SK-N-SH (cell line): ENCODE data around the gene MT1M. TPM values are rescaled to one million over a fixed set of nuclear protein-coding genes. Genes with fewer than 3 reads are reported as not detected.

Source experiments
- CTCF ChIA-PET: fragments of 300-600, 350-600 bp; formaldehyde crosslinking; extraction: SDS; loops from one replicate; lab custom pipeline; 2021; lab: Yijun Ruan, JAX
- POLR2A ChIA-PET: fragments of 350-600 bp; sonication (Branson Sonifier 250); formaldehyde crosslinking; extraction: SDS; loops from one replicate; lab custom pipeline; 2020; ENCODE audit warnings: antibody characterized with exemption, inconsistent platforms; lab: Yijun Ruan, JAX
- DNase-seq: peaks from one replicate; pipeline ENCODE4 v3.0.0; 2012
- H2AFZ ChIP-seq: fragments of 200-600 bp; sonication (generic); 2 replicates; pipeline ENCODE4 v1.8.1; 2016; ENCODE audit warnings: antibody characterized with exemption, mild to moderate bottlenecking, low read depth
- H3F3A ChIP-seq: fragments of 200-600 bp; sonication (generic); replicated peaks from 2 replicates; pipeline ENCODE3; 2016; ENCODE audit warnings: antibody characterized with exemption, mild to moderate bottlenecking; ENCODE audit not compliant: insufficient read depth
- H3K27ac ChIP-seq, 2 experiments: fragments of 200-500 bp in 1 of 2; fragments of 200-600 bp in 1 of 2; sonication (Bioruptor generic) in 1 of 2; sonication (generic), shearing (Covaris generic) in 1 of 2; 2 replicates each; pipeline versions ENCODE4 v1.5.1 to v1.6.1; 2014 to 2016; ENCODE audit warnings: low read depth in 2 of 2, inconsistent platforms in 1 of 2, low read length in 1 of 2, mild to moderate bottlenecking in 1 of 2, mixed read lengths in 1 of 2
- H3K27me3 ChIP-seq: fragments of 200-600 bp; sonication (generic), shearing (Covaris generic); 2 replicates; pipeline ENCODE4 v1.6.1; 2016; ENCODE audit warnings: mixed run types; ENCODE audit not compliant: insufficient read depth
- H3K36me3 ChIP-seq, 2 experiments: fragments of 200-500 bp in 1 of 2; fragments of 200-600 bp in 1 of 2; sonication (Bioruptor generic) in 1 of 2; sonication (generic) in 1 of 2; replicated peaks in 1 of 2; 2 replicates each; pipeline versions ENCODE3 to v1.5.1; 2014 to 2016; ENCODE audit warnings: low read length in 1 of 2, mild to moderate bottlenecking in 1 of 2; ENCODE audit not compliant: insufficient read depth in 2 of 2, control insufficient read depth in 1 of 2
- H3K4me1 ChIP-seq, 2 experiments: fragments of 200-500 bp in 1 of 2; fragments of 200-600 bp in 1 of 2; sonication (Bioruptor generic) in 1 of 2; sonication (generic), shearing (Covaris generic) in 1 of 2; 2 replicates each; pipeline versions ENCODE4 v1.5.1 to v1.6.1; 2014 to 2016; ENCODE audit warnings: low read depth in 1 of 2, low read length in 1 of 2, mixed run types in 1 of 2; ENCODE audit not compliant: insufficient read depth in 2 of 2, control insufficient read depth in 1 of 2
- H3K4me2 ChIP-seq: fragments of 200-600 bp; sonication (generic), shearing (Covaris generic); 2 replicates; pipeline ENCODE4 v1.6.1; 2017; ENCODE audit warnings: mixed run types
- H3K4me3 ChIP-seq, 2 experiments: fragments of 200-500 bp in 1 of 2; fragments of 200-600 bp in 1 of 2; sonication (Bioruptor generic) in 1 of 2; sonication (generic), shearing (Covaris generic) in 1 of 2; 2 replicates each; pipeline versions ENCODE4 v1.5.1 to v1.8.1; 2014 to 2016; ENCODE audit warnings: low read depth in 2 of 2, inconsistent platforms in 1 of 2, low read length in 1 of 2, mild to moderate bottlenecking in 1 of 2, mixed read lengths in 1 of 2, moderate library complexity in 1 of 2
- H3K79me2 ChIP-seq: fragments of 200-600 bp; sonication (generic); 2 replicates; pipeline ENCODE4 v1.8.1; 2017; ENCODE audit warnings: mild to moderate bottlenecking; ENCODE audit not compliant: insufficient read depth
- H3K9ac ChIP-seq: fragments of 200-600 bp; sonication (generic); 2 replicates; pipeline ENCODE4 v1.6.1; 2017; ENCODE audit warnings: mixed run types
- H3K9me2 ChIP-seq: fragments of 200-600 bp; sonication (generic); 2 replicates; pipeline ENCODE4 v1.6.1; 2017; ENCODE audit warnings: mixed run types
- H3K9me3 ChIP-seq: fragments of 200-600 bp; sonication (generic); 2 replicates; pipeline ENCODE4 v1.6.1; 2017; ENCODE audit warnings: mixed run types, mild to moderate bottlenecking, moderate library complexity
- H4K20me1 ChIP-seq: fragments of 200-600 bp; sonication (generic); 2 replicates; pipeline ENCODE4 v1.6.1; 2017; ENCODE audit warnings: mild to moderate bottlenecking, mixed run types; ENCODE audit not compliant: insufficient read depth
- GATA2 ChIP-seq: sonication (generic); formaldehyde crosslinking; IDR thresholded peaks from 2 replicates; pipeline ENCODE4 v1.5.0; 2020; ENCODE audit warnings: mild to moderate bottlenecking, missing genetic modification reagents
- NRF1 ChIP-seq: IDR thresholded peaks from 2 replicates; pipeline ENCODE4 v1.6.1; 2012; ENCODE audit warnings: low read depth, mild to moderate bottlenecking, low read length
- POLR2AphosphoS5 ChIP-seq: IDR thresholded peaks from 2 replicates; pipeline ENCODE4 v1.6.1; 2012; ENCODE audit warnings: low read depth, low read length
- RFX5 ChIP-seq: IDR thresholded peaks from 2 replicates; pipeline ENCODE4 v1.6.1; 2012; ENCODE audit warnings: mild to moderate bottlenecking, improper control_type of control experiment, low read length
- SMC3 ChIP-seq: IDR thresholded peaks from 2 replicates; pipeline ENCODE4 v1.6.1; 2012; ENCODE audit warnings: low read depth, low read length, improper control_type of control experiment
- TCF12 ChIP-seq: IDR thresholded peaks from 2 replicates; pipeline ENCODE4 v1.4.0; 2012
- YY1 ChIP-seq: IDR thresholded peaks from 2 replicates; pipeline ENCODE4 v1.4.0; 2012; ENCODE audit warnings: low read depth, mild to moderate bottlenecking
- WGBS: methylation state at CpG from one replicate; pipeline ENCODE4 v1.1.6; 2017; ENCODE audit warnings: low lambda C conversion rate; 5-methylcytosine and 5-hydroxymethylcytosine counted together
- polyA plus RNA-seq, 3 experiments: library from polyadenylated mRNA; depleted of rRNA; stranded (reverse); fragments of >200 nt; gene quantifications; 2 replicates each; pipeline ENCODE4 v1.2.3, GENCODE V29; 2012
- TF ChIP-seq, protein P1 (sequence below): IDR thresholded peaks from 2 replicates; pipeline ENCODE4; 2012
- TF ChIP-seq, protein P2 (sequence below): IDR thresholded peaks from 2 replicates; pipeline ENCODE4 v1.4.0; 2012; ENCODE audit warnings: low read depth, borderline replicate concordance

MT1M gene
- polyA plus RNA-seq, 1 of the 3 experiments (the other 2 are of a cell fraction), result 1.3 TPM

DNA sequence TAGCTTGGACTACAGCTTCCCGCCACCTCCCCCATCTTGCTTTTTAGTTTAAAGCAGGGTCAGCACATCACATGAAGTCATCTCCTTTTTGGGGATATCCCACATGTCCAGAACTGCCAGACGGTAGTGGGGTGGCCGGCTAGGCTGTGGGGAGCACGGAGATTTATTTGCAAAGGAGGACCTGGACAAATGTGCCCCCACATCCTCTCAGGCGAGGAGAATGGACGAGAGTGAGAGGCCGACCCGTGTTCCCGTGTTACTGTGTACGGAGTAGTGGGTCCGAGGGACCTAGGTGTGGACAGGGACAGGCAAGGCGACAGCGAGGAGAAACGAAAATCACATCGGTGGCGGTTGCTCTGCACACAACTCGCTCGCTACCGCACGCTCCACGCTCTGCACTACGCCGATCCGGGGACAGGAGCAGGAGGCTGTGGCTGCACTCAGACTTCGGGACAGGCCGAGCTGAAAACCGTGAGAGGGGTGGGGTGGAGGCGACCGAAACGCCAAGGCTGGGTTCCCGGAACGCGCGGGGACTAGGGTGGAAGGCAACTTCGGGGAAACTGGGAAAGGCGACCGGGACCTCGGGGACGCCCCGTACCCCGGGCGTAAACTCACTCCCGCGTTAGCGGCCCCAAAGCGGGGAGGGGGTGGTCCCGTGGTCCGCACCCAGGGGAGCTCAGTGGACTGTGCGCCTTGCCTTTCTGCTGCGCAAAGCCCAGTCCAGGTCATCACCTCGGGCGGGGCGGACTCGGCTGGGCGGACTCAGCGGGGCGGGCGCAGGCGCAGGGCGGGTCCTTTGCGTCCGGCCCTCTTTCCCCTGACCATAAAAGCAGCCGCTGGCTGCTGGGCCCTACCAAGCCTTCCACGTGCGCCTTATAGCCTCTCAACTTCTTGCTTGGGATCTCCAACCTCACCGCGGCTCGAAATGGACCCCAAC, 5.6 kb downstream of the MT1M start, which contains the start of gene MT1A:
MT1A (plus strand) TSS at position 853 of the 937 bp plus-strand sequence; CDS start at position 926, 73 bp downstream.
- peak within 1 kb of the TSS; percentile 68; the same call in 1 of the 2 replicates for H2AFZ ChIP-seq
- 41% methylated on average over 57 of the region's 68 CpGs for WGBS
- H3K4me3 ChIP-seq, result peak within 1 kb of the TSS; percentile 48 to 52
- TF ChIP-seq TCF12 (no peak), POLR2AphosphoS5 (no peak), NRF1 (peak; percentile 61), RFX5 (no peak), GATA2 (CRISPR knock-in tag) (no peak)
- TF ChIP-seq, all 33 proteins: peak for 1
- ChIA-PET POLR2A (no interaction called here), CTCF (no interaction called here)
- Histone ChIP-seq H3K4me2 (peak within 1 kb of the TSS; percentile 62; the same call in 1 of the 2 replicates), H3F3A (no peaks in the 10 kb centered on the region), H3K9me2 (no peaks in the 10 kb centered on the region), H3K79me2 (no peaks in the 10 kb centered on the region), H3K36me3 (no peaks in the 10 kb centered on the region), H3K27ac (no peak within 1 kb of the TSS), H3K27me3 (peaks cover 31% of the 10 kb centered on the region; the same call in 1 of the 2 replicates), H4K20me1 (no peaks in the 10 kb centered on the region), H3K4me1 (peaks cover 0 to 9% of the 10 kb centered on the region in 2 experiments; a peak in 1 of 4 replicates), H3K9ac (no peak within 1 kb of the TSS), H3K9me3 (no peaks in the 10 kb centered on the region)
- peak; percentile 74 for DNase-seq

- POLR2A ChIA-PET, result no interaction called here
Observed at GRCh38 chr16:56639045-56639444, 6.6 kb downstream of the MT1M start.

More at GRCh38 chr16:56639045-56639444, 6.6 kb downstream of the MT1M start:
- H3F3A ChIP-seq, result no peaks in the 10 kb centered on the region
- no peaks in the 10 kb centered on the region for H3K9me3 ChIP-seq
- no peaks in the 10 kb centered on the region for H4K20me1 ChIP-seq
- WGBS, result 36% methylated on average over 1 of the region's 1 CpG
- no peaks in the 10 kb centered on the region for H3K36me3 ChIP-seq
- H2AFZ ChIP-seq, result no peak overlapping the region
- H3K4me2 ChIP-seq, result no peak overlapping the region
- no peak for DNase-seq
- no peaks in the 10 kb centered on the region for H3K9me2 ChIP-seq
- CTCF ChIA-PET, result interaction anchor here (1.5 to 1.7 kb wide), 2 partner anchors 12 to 36 kb away, joined by 4 read pairs; partner anchors contain the start of gene MT1B
- H3K27ac ChIP-seq, result no peak overlapping the region
- peaks cover 0 to 9% of the 10 kb centered on the region in 2 experiments; a peak in 1 of 4 replicates for H3K4me1 ChIP-seq
- TF ChIP-seq YY1 (no peak), GATA2 (CRISPR knock-in tag) (no peak), SMC3 (no peak)
- TF ChIP-seq, protein P1, sequence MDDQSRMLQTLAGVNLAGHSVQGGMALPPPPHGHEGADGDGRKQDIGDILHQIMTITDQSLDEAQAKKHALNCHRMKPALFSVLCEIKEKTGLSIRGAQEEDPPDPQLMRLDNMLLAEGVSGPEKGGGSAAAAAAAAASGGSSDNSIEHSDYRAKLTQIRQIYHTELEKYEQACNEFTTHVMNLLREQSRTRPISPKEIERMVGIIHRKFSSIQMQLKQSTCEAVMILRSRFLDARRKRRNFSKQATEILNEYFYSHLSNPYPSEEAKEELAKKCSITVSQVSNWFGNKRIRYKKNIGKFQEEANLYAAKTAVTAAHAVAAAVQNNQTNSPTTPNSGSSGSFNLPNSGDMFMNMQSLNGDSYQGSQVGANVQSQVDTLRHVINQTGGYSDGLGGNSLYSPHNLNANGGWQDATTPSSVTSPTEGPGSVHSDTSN, result no peak
- TF ChIP-seq, protein P2, sequence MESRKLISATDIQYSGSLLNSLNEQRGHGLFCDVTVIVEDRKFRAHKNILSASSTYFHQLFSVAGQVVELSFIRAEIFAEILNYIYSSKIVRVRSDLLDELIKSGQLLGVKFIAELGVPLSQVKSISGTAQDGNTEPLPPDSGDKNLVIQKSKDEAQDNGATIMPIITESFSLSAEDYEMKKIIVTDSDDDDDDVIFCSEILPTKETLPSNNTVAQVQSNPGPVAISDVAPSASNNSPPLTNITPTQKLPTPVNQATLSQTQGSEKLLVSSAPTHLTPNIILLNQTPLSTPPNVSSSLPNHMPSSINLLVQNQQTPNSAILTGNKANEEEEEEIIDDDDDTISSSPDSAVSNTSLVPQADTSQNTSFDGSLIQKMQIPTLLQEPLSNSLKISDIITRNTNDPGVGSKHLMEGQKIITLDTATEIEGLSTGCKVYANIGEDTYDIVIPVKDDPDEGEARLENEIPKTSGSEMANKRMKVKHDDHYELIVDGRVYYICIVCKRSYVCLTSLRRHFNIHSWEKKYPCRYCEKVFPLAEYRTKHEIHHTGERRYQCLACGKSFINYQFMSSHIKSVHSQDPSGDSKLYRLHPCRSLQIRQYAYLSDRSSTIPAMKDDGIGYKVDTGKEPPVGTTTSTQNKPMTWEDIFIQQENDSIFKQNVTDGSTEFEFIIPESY, result no peak
- H3K4me3 ChIP-seq, result no peak overlapping the region
- no peaks in the 10 kb centered on the region for H3K79me2 ChIP-seq
- H3K27me3 ChIP-seq, result peaks cover 31% of the 10 kb centered on the region; the same call in 1 of the 2 replicates
- no peak overlapping the region for H3K9ac ChIP-seq
